Measurements from ENCODE around the gene FANCM. TPM values are rescaled to one million over a fixed set of nuclear protein-coding genes. Genes with fewer than 3 reads are reported as not detected.

Gene FANCM
- total RNA-seq, 4 donors from 2014 or later = 4.2 to 15.7 (median 7.6) TPM

DNA sequence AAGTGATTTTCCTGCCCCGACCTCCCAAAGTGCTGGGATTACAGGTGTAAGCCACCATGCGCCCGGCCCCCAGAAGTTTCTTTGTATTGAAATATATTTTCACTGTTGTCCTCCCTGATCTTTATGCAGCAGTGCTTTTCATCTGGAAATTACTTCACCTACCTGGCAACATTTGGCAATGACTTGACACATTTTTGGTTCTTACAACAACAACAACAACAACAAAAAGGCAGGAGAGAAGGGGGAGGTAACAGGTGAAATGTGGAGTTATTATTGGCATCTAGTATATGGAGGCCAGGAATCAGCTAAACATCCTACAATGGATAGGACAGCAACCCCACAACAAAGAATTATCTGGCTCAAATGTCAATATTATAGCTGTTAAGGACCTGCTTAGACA lies 13.9 kb downstream of the FANCM start:
- intact Hi-C loops (cut with DNase I) = no loop called here
- H3K4me3 ChIP-seq (replicated peaks in 1 of 3) = no peak overlapping the region
- TF ChIP-seq POLR2A (IDR thresholded peaks at IDR 0.05) = no peak
- TF ChIP-seq, protein P1, sequence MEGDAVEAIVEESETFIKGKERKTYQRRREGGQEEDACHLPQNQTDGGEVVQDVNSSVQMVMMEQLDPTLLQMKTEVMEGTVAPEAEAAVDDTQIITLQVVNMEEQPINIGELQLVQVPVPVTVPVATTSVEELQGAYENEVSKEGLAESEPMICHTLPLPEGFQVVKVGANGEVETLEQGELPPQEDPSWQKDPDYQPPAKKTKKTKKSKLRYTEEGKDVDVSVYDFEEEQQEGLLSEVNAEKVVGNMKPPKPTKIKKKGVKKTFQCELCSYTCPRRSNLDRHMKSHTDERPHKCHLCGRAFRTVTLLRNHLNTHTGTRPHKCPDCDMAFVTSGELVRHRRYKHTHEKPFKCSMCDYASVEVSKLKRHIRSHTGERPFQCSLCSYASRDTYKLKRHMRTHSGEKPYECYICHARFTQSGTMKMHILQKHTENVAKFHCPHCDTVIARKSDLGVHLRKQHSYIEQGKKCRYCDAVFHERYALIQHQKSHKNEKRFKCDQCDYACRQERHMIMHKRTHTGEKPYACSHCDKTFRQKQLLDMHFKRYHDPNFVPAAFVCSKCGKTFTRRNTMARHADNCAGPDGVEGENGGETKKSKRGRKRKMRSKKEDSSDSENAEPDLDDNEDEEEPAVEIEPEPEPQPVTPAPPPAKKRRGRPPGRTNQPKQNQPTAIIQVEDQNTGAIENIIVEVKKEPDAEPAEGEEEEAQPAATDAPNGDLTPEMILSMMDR (IDR thresholded peaks at IDR 0.05) = no peak
- no peaks in the 10 kb centered on the region for H3K4me1 ChIP-seq
- no peaks in the 10 kb centered on the region for H3K9me3 ChIP-seq
- H3K36me3 ChIP-seq = no peaks in the 10 kb centered on the region
- DNase-seq = no peak
- WGBS, 2 donors = 99 to 100% methylated on average over 3 of the region's 3 CpGs
- no peaks in the 10 kb centered on the region for H3K27me3 ChIP-seq
- H3K27ac ChIP-seq = no peak overlapping the region

DNA sequence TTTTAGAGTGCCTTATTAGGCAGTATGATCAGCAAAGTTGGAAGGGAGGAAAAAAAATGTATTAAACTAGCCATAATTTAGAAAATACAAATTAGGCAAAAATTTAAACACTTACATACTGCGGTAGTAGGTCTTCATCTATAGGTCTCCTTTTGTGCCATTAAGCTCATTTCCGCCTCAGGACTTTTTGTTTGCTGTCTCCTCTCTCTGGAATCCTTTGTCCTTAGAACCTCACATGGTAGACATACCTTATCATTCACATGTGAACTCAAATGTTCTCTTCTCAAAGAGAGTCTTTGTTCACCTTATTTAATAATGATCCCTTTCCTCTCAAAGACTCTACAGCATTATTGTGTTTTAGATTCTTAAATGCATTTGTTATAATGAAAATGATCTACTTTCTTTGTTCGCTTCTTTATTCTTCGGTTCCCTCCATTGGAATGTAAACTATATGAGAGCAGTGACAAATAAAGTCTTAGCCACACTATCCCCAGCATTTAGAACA lies 14.7 kb downstream of the FANCM start:
- no peaks in the 10 kb centered on the region for H3K36me3 ChIP-seq
- no peak for TF ChIP-seq POLR2A (IDR thresholded peaks at IDR 0.05)
- TF ChIP-seq, protein P1 (IDR thresholded peaks at IDR 0.05) = no peak
- H3K27ac ChIP-seq = no peak overlapping the region
- intact Hi-C loops (cut with DNase I) = no loop called here
- H3K4me3 ChIP-seq (replicated peaks in 1 of 3) = no peak overlapping the region
- no peaks in the 10 kb centered on the region for H3K9me3 ChIP-seq
- H3K4me1 ChIP-seq = no peaks in the 10 kb centered on the region
- H3K27me3 ChIP-seq = no peaks in the 10 kb centered on the region
- no peak for DNase-seq
- 96 to 97% methylated on average over 4 of the region's 4 CpGs for WGBS, 2 donors

DNA sequence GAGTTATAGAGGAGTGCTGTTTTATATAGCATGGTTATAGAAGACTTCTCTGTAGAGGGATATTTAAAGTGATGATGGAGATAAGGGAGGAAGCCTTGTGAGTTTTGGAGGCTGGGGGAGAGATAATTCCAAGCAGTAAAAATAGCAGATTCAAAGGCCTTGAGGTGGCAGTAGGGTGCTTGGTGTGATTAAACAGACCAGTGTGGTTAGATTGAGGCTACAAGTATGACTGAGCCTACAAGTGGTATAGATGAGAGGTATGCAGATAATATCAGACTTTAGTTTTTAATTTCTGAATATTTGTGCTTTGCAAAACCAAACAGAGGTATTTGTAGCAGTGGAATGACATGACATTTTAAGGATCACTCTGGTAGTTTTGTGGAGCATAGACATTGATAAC lies 20.3 kb downstream of the FANCM start:
- H3K4me1 ChIP-seq = no peaks in the 10 kb centered on the region
- no peaks in the 10 kb centered on the region for H3K9me3 ChIP-seq
- intact Hi-C loops (cut with DNase I) = no loop called here
- no peak overlapping the region for H3K4me3 ChIP-seq (replicated peaks in 1 of 3)
- TF ChIP-seq, protein P1 (IDR thresholded peaks at IDR 0.05) = no peak
- TF ChIP-seq POLR2A (IDR thresholded peaks at IDR 0.05) = no peak
- H3K27ac ChIP-seq = no peak overlapping the region
- no peak for DNase-seq
- H3K36me3 ChIP-seq = no peaks in the 10 kb centered on the region
- H3K27me3 ChIP-seq = no peaks in the 10 kb centered on the region

DNA sequence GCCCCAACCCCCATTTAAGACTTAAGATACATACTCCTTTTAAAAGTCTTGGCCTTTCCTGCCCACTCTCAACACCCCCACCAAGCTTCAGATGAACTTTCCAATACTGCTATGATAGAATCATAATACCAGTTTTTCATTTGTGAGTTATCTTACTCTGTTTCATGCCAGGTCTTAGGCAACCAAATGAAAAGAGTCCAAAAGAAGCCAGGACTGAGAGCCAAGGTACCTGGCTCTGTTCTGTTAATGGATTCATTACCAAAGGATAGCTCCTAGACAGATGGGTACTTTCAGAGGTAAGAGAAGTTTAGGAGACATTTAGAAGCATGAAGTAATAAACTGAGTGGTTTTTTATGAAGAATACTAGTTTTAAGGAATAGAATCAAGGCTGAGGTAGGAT lies 34.2 kb downstream of the FANCM start:
- H3K9me3 ChIP-seq = no peaks in the 10 kb centered on the region
- H3K4me1 ChIP-seq = no peaks in the 10 kb centered on the region
- H3K36me3 ChIP-seq = no peaks in the 10 kb centered on the region
- no peak overlapping the region for H3K4me3 ChIP-seq (replicated peaks in 1 of 3)
- intact Hi-C loops (cut with DNase I) = no loop called here
- H3K27me3 ChIP-seq = no peaks in the 10 kb centered on the region
- H3K27ac ChIP-seq = no peak overlapping the region
- DNase-seq = no peak
- TF ChIP-seq, protein P1 (IDR thresholded peaks at IDR 0.05) = no peak
- TF ChIP-seq POLR2A (IDR thresholded peaks at IDR 0.05) = no peak

DNA sequence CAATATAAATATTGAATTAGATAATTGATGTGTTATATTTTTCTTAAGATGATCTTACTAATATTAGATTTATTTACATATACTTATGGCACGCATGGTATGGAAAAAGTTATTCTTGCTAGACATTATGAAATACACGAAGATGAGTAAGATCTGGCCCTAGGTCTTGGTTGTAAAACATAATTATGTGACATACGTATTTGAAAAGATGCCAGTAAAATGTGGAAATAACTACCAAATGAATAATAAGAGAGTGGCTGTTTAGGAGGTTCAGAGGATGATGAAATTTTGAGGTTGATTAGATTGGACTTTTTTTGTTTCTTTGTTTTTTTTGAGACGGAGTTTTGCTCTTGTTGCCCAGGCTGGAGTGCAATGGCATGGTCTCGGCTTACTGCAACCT lies 41.3 kb downstream of the FANCM start:
- TF ChIP-seq, protein P1 (IDR thresholded peaks at IDR 0.05) = no peak
- TF ChIP-seq POLR2A (IDR thresholded peaks at IDR 0.05) = no peak
- no peaks in the 10 kb centered on the region for H3K36me3 ChIP-seq
- H3K27me3 ChIP-seq = no peaks in the 10 kb centered on the region
- H3K27ac ChIP-seq = no peak overlapping the region
- no peak for DNase-seq
- H3K4me1 ChIP-seq = no peaks in the 10 kb centered on the region
- H3K4me3 ChIP-seq (replicated peaks in 1 of 3) = no peak overlapping the region
- H3K9me3 ChIP-seq = no peaks in the 10 kb centered on the region
- 94% methylated on average over 5 of the region's 5 CpGs for WGBS, 2 donors
- intact Hi-C loops (cut with DNase I) = no loop called here
